Measurements from ENCODE around the gene HIPK4. TPM values are rescaled to one million over a fixed set of nuclear protein-coding genes. Genes with fewer than 3 reads are reported as not detected.

The HIPK4 gene
- total and polyA plus RNA-seq, 9 of the 15 experiments (the other 6 are each of a cell fraction or from before 2014, with no cell fraction given), result 0.06 to 0.09 TPM; not detected in 7

DNA sequence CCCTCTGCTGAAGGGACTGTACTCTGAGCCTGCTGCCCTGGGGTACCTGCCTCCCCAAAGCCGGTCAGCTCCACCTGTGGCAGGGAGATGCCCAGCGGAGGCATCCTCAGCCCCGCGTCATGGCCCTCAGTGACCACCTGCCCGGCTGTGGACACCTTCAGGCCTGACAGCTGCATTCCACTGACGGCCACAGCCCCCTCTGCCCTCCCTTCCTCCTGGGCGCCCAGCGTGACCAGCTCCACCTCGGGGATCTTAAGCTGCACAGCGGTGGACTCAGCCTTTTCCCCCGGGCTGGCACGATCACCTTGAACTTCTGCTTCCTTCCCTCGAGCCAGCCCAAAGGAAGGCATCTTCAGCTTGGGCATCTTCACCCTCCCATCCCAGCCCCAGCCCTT is 4.8 kb upstream of the HIPK4 start (continued):
- TF ChIP-seq, protein P1, sequence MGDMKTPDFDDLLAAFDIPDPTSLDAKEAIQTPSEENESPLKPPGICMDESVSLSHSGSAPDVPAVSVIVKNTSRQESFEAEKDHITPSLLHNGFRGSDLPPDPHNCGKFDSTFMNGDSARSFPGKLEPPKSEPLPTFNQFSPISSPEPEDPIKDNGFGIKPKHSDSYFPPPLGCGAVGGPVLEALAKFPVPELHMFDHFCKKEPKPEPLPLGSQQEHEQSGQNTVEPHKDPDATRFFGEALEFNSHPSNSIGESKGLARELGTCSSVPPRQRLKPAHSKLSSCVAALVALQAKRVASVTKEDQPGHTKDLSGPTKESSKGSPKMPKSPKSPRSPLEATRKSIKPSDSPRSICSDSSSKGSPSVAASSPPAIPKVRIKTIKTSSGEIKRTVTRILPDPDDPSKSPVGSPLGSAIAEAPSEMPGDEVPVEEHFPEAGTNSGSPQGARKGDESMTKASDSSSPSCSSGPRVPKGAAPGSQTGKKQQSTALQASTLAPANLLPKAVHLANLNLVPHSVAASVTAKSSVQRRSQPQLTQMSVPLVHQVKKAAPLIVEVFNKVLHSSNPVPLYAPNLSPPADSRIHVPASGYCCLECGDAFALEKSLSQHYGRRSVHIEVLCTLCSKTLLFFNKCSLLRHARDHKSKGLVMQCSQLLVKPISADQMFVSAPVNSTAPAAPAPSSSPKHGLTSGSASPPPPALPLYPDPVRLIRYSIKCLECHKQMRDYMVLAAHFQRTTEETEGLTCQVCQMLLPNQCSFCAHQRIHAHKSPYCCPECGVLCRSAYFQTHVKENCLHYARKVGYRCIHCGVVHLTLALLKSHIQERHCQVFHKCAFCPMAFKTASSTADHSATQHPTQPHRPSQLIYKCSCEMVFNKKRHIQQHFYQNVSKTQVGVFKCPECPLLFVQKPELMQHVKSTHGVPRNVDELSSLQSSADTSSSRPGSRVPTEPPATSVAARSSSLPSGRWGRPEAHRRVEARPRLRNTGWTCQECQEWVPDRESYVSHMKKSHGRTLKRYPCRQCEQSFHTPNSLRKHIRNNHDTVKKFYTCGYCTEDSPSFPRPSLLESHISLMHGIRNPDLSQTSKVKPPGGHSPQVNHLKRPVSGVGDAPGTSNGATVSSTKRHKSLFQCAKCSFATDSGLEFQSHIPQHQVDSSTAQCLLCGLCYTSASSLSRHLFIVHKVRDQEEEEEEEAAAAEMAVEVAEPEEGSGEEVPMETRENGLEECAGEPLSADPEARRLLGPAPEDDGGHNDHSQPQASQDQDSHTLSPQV (IDR thresholded peaks at IDR 0.05), result no peak
- no peak for TF ChIP-seq ZNF696 (CRISPR knock-in tag; conservative IDR thresholded peaks at IDR 0.05)
- no peak for TF ChIP-seq ETS2 (tag; IDR thresholded peaks at IDR 0.05; ENCODE audit: borderline replicate concordance, poor library complexity, severe bottlenecking)
- no peak for TF ChIP-seq RBM34 (IDR thresholded peaks at IDR 0.05; ENCODE audit: borderline replicate concordance, insufficient read depth, low read length)
- TF ChIP-seq TCF15 (CRISPR knock-in tag; IDR thresholded peaks at IDR 0.05), result no peak

Measured in K562 (cell line).